H9 (cell line): ENCODE measurements around the gene MYL2. TPM values are rescaled to one million over a fixed set of nuclear protein-coding genes. Genes with fewer than 3 reads are reported as not detected.

Experiments
- DNase-seq: peaks from one replicate; pipeline ENCODE4 v3.0.0-alpha.2; 2017
- H2AFZ ChIP-seq: one replicate; pipeline ENCODE4 v1.6.1; 2013; ENCODE audit warnings: mild to moderate bottlenecking, low read length, control low read depth, moderate library complexity
- H2AK5ac ChIP-seq: 2 replicates; pipeline ENCODE4 v1.6.1; 2013; ENCODE audit warnings: low read length, control low read depth, mixed read lengths; ENCODE audit not compliant: insufficient read length
- H2BK120ac ChIP-seq: one replicate; pipeline ENCODE4 v1.6.1; 2013; ENCODE audit warnings: low read depth, mild to moderate bottlenecking, low read length, control low read depth, inconsistent platforms; ENCODE audit not compliant: poor library complexity, severe bottlenecking
- H2BK12ac ChIP-seq: 2 replicates; pipeline ENCODE4 v1.6.1; 2013; ENCODE audit warnings: low read length, control low read depth, mixed read lengths, low read depth; ENCODE audit not compliant: insufficient read length
- H2BK15ac ChIP-seq: 2 replicates; pipeline ENCODE4 v1.6.1; 2013; ENCODE audit warnings: low read depth, low read length, control low read depth
- H2BK20ac ChIP-seq: one replicate; pipeline ENCODE4 v1.6.1; 2013; ENCODE audit warnings: low read depth, mild to moderate bottlenecking, low read length, control low read depth, inconsistent platforms; ENCODE audit not compliant: poor library complexity, severe bottlenecking
- H2BK5ac ChIP-seq: 2 replicates; pipeline ENCODE4 v1.6.1; 2013; ENCODE audit warnings: low read length, control low read depth, mixed read lengths; ENCODE audit not compliant: insufficient read length
- H3K14ac ChIP-seq: 2 replicates; pipeline ENCODE4 v1.6.1; 2013; ENCODE audit warnings: low read length, control low read depth; ENCODE audit not compliant: insufficient read depth
- H3K18ac ChIP-seq: 2 replicates; pipeline ENCODE4 v1.6.1; 2013; ENCODE audit warnings: low read depth, mild to moderate bottlenecking, mixed read lengths, low read length, control low read depth; ENCODE audit not compliant: insufficient read length
- H3K23ac ChIP-seq: 2 replicates; pipeline ENCODE4 v1.6.1; 2013; ENCODE audit warnings: low read length, control low read depth, mixed read lengths, low read depth; ENCODE audit not compliant: insufficient read length
- H3K23me2 ChIP-seq: 2 replicates; pipeline ENCODE4 v1.6.1; 2013; ENCODE audit warnings: low read depth, mild to moderate bottlenecking, mixed read lengths, low read length, control low read depth; ENCODE audit not compliant: insufficient read length, poor library complexity, severe bottlenecking
- H3K27ac ChIP-seq: 2 replicates; pipeline ENCODE4 v1.5.1; 2013; ENCODE audit warnings: low read length, control low read depth, mixed read lengths, low read depth; ENCODE audit not compliant: insufficient read length
- H3K27me3 ChIP-seq: 2 replicates; pipeline ENCODE4 v1.6.1; 2013; ENCODE audit warnings: low read length, control low read depth, inconsistent platforms; ENCODE audit not compliant: insufficient read depth
- H3K4ac ChIP-seq: 2 replicates; pipeline ENCODE4 v1.6.1; 2013; ENCODE audit warnings: low read depth, mild to moderate bottlenecking, control low read depth, inconsistent platforms, low read length, moderate library complexity
- H3K4me1 ChIP-seq: 2 replicates; pipeline ENCODE4 v1.6.1; 2013; ENCODE audit warnings: low read length, control low read depth, inconsistent platforms; ENCODE audit not compliant: insufficient read depth
- H3K4me2 ChIP-seq: 2 replicates; pipeline ENCODE4 v1.6.1; 2013; ENCODE audit warnings: low read length, control low read depth, mixed read lengths; ENCODE audit not compliant: insufficient read length, insufficient read depth
- H3K56ac ChIP-seq: 2 replicates; pipeline ENCODE4 v1.6.1; 2013; ENCODE audit warnings: low read depth, mild to moderate bottlenecking, mixed read lengths, low read length, control low read depth; ENCODE audit not compliant: insufficient read length
- H3K79me1 ChIP-seq: 2 replicates; pipeline ENCODE4 v1.6.1; 2013; ENCODE audit warnings: low read depth, mild to moderate bottlenecking, moderate library complexity, low read length, control low read depth, inconsistent platforms; ENCODE audit not compliant: insufficient read depth, poor library complexity, severe bottlenecking
- H3K79me2 ChIP-seq: 2 replicates; pipeline ENCODE4 v1.6.1; 2013; ENCODE audit warnings: low read length, control low read depth, inconsistent platforms; ENCODE audit not compliant: insufficient read depth
- H3K9ac ChIP-seq: 2 replicates; pipeline ENCODE4 v1.6.1; 2013; ENCODE audit warnings: low read length, control low read depth, mixed read lengths; ENCODE audit not compliant: insufficient read length; ENCODE audit errors: extremely low read depth
- H3K9me3 ChIP-seq: one replicate; pipeline ENCODE4 v1.6.1; 2013; ENCODE audit warnings: low read depth, low read length, inconsistent platforms; ENCODE audit not compliant: control insufficient read depth
- H3T11ph ChIP-seq: one replicate; pipeline ENCODE4 v1.6.1; 2013; ENCODE audit warnings: mild to moderate bottlenecking, low read length, control low read depth, inconsistent platforms
- H4K20me1 ChIP-seq: one replicate; pipeline ENCODE4 v1.6.1; 2013; ENCODE audit not compliant: control insufficient read depth, insufficient read length, insufficient read depth
- H4K5ac ChIP-seq: 2 replicates; pipeline ENCODE4 v1.6.1; 2013; ENCODE audit warnings: low read depth, mild to moderate bottlenecking, mixed read lengths, low read length, control low read depth; ENCODE audit not compliant: insufficient read length
- H4K8ac ChIP-seq: replicated peaks from 2 replicates; pipeline ENCODE4 v1.6.1; 2013; ENCODE audit warnings: low read length, control low read depth, mixed read lengths, low read depth; ENCODE audit not compliant: insufficient read length
- H4K91ac ChIP-seq: 2 replicates; pipeline ENCODE4 v1.6.1; 2013; ENCODE audit warnings: low read depth, mild to moderate bottlenecking, moderate library complexity, mixed read lengths, low read length, control low read depth; ENCODE audit not compliant: insufficient read length
- H3K27ac Mint-ChIP-seq, 3 experiments: 2 replicates in 2 of 3; 3 replicates in 1 of 3; pipeline ENCODE4 v1.8.0; 2020 to 2021; ENCODE audit warnings: mixed read lengths in 3 of 3, mild to moderate bottlenecking in 1 of 3, moderate library complexity in 1 of 3
- H3K27me3 Mint-ChIP-seq: 2 replicates; pipeline ENCODE4 v1.8.0; 2021; ENCODE audit warnings: low read depth, mild to moderate bottlenecking, moderate library complexity, mixed read lengths
- H3K36me3 Mint-ChIP-seq, 3 experiments: 2 replicates in 2 of 3; 3 replicates in 1 of 3; pipeline ENCODE4 v1.8.0; 2020 to 2021; ENCODE audit warnings: low read depth in 3 of 3, mixed read lengths in 3 of 3; ENCODE audit not compliant: insufficient read depth in 1 of 3
- H3K4me1 Mint-ChIP-seq, 2 experiments: 2 replicates each; pipeline ENCODE4 v1.8.0; 2020; ENCODE audit warnings: mixed read lengths in 2 of 2
- H3K4me3 Mint-ChIP-seq, 2 experiments: 2 replicates in 1 of 2; 3 replicates in 1 of 2; pipeline ENCODE4 v1.8.0; 2020 to 2021; ENCODE audit warnings: mild to moderate bottlenecking in 2 of 2, mixed read lengths in 2 of 2, moderate library complexity in 1 of 2
- H3K9me3 Mint-ChIP-seq, 2 experiments: 2 replicates in 1 of 2; 3 replicates in 1 of 2; pipeline ENCODE4 v1.8.0; 2020; ENCODE audit warnings: mild to moderate bottlenecking in 2 of 2, mixed read lengths in 2 of 2, moderate library complexity in 1 of 2
- CTCF ChIP-seq: fragments of 200-600 bp; sonication (generic); conservative IDR thresholded peaks from 3 replicates; pipeline ENCODE4 v1.8.0; 2021; ENCODE audit warnings: antibody characterized with exemption, mild to moderate bottlenecking
- WGBS: extraction: QIAGEN DNeasy Blood & Tissue Kit; methylation state at CpG from one replicate; pipeline ENCODE4 v1.1.7; 2013; ENCODE audit warnings: missing lambda C conversion rate, low lambda C conversion rate, mixed read lengths; ENCODE audit not compliant: insufficient read length; ENCODE audit errors: extremely low coverage; 5-methylcytosine and 5-hydroxymethylcytosine counted together
- total RNA-seq: library from RNA; stranded (reverse); gene quantifications from 2 replicates; pipeline ENCODE4 v1.2.1, GENCODE V29; 2021

MYL2 gene
- total RNA-seq, 1 experiment from 2014 or later, result not detected

- no peaks in the 10 kb centered on the region; a peak in 2 of 5 replicates for H3K9me3 Mint-ChIP-seq
These were observed 2.4 kb downstream of the MYL2 start for GRCh38 chr12:110917961-110918360.

More at GRCh38 chr12:110917961-110918360, 2.4 kb downstream of the MYL2 start:
- DNase-seq, result no peak
- Histone ChIP-seq H3K27ac (no peak overlapping the region), H2BK5ac (no peak overlapping the region), H2AFZ (no peak overlapping the region), H3K9me3 (no peaks in the 10 kb centered on the region), H3K79me2 (no peaks in the 10 kb centered on the region), H3K27me3 (no peaks in the 10 kb centered on the region), H2BK12ac (no peak overlapping the region), H4K91ac (no peak overlapping the region), H2BK120ac (no peak overlapping the region), H2AK5ac (no peak overlapping the region), H3K23ac (no peak overlapping the region), H3K9ac (no peak overlapping the region), H3K4ac (no peak overlapping the region), H2BK15ac (no peak overlapping the region), H4K5ac (no peak overlapping the region), H3T11ph (no peak overlapping the region), H3K79me1 (no peaks in the 10 kb centered on the region), H4K20me1 (no peaks in the 10 kb centered on the region), H3K14ac (no peak overlapping the region; the same call in 1 of the 2 replicates), H2BK20ac (no peak overlapping the region), H3K18ac (no peak overlapping the region), H4K8ac (no peak overlapping the region), H3K56ac (no peak overlapping the region), H3K23me2 (no peaks in the 10 kb centered on the region), H3K4me2 (no peak overlapping the region), H3K4me1 (peaks cover 3% of the 10 kb centered on the region; the same call in 1 of the 2 replicates)
- peaks cover 41 to 48% of the 10 kb centered on the region in 2 experiments for H3K4me1 Mint-ChIP-seq
- no peaks in the 10 kb centered on the region; the same call in 1 of the 2 replicates for H3K27me3 Mint-ChIP-seq
- 0 out of 7 replicates have a peak, but pooled peaks cover 0 to 4% (median 0%) of the 10 kb centered on the region in 3 experiments for H3K36me3 Mint-ChIP-seq
- H3K4me3 Mint-ChIP-seq, result no peak overlapping the region
- WGBS, result no CpG with 5 or more reads among the region's 7 CpGs
- H3K27ac Mint-ChIP-seq, result peak overlapping the region in 2 of 3 experiments; percentile 31 to 57; a peak in 3 of 7 replicates
- no peak for TF ChIP-seq CTCF
